ENCODE measurements around the gene ASPSCR1. TPM values are rescaled to one million over a fixed set of nuclear protein-coding genes. Genes with fewer than 3 reads are reported as not detected.
A peak's percentile ranks its signal among the peaks of the same experiment; 100 is the strongest.

Gene ASPSCR1
- total and polyA plus RNA-seq, 2 of the 13 experiments (the other 11 are each of a cell fraction or from before 2014, with no cell fraction given) = 274 to 314 TPM

DNA sequence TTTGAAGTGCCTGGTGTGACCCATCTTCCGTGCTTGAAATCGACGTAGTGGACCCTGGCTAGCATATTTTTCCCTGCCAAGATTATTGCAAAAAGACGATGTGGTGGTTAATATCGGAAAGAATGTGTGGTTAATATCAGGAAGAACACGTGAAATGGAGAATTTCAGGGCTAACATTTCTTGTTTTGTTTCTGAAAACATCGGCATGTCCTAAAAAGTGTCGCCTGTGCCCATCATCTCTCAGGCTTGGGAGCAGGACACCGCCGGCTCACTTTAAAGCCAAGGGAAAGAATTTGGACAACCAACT lies 60.4 kb downstream of the ASPSCR1 start (continued):
- TF ChIP-seq ZNF501 (CRISPR knock-in tag; IDR thresholded peaks at IDR 0.05) (0 out of 2 replicates have a peak, but pooled peaks have one; percentile 9), SIN3A (IDR thresholded peaks at IDR 0.05; ENCODE audit: borderline replicate concordance, low read depth, low read length) (peak; percentile 19; the same call in 1 of the 2 replicates), ZNF331 (CRISPR knock-in tag; IDR thresholded peaks at IDR 0.05) (no peak), ZNF160 (CRISPR knock-in tag; IDR thresholded peaks at IDR 0.05) (no peak), ATAD3A (CRISPR knock-in tag; IDR thresholded peaks at IDR 0.05) (no peak), ZNF484 (CRISPR knock-in tag; IDR thresholded peaks at IDR 0.05; ENCODE audit: borderline replicate concordance, low read depth) (no peak), MED1 (CRISPR knock-in tag; IDR thresholded peaks at IDR 0.05) (no peak), ZNF552 (CRISPR knock-in tag; IDR thresholded peaks at IDR 0.05; ENCODE audit: borderline replicate concordance) (no peak), ZNF83 (CRISPR knock-in tag; IDR thresholded peaks at IDR 0.05; ENCODE audit: borderline replicate concordance) (no peak), PHF21A (CRISPR knock-in tag; IDR thresholded peaks at IDR 0.05) (peak; percentile 4; the same call in 1 of the 2 replicates)
- TF ChIP-seq, protein P1, sequence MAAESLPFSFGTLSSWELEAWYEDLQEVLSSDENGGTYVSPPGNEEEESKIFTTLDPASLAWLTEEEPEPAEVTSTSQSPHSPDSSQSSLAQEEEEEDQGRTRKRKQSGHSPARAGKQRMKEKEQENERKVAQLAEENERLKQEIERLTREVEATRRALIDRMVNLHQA (CRISPR knock-in tag; IDR thresholded peaks at IDR 0.05) = 0 out of 2 replicates have a peak, but pooled peaks have one; percentile 1
- TF ChIP-seq, protein P2, sequence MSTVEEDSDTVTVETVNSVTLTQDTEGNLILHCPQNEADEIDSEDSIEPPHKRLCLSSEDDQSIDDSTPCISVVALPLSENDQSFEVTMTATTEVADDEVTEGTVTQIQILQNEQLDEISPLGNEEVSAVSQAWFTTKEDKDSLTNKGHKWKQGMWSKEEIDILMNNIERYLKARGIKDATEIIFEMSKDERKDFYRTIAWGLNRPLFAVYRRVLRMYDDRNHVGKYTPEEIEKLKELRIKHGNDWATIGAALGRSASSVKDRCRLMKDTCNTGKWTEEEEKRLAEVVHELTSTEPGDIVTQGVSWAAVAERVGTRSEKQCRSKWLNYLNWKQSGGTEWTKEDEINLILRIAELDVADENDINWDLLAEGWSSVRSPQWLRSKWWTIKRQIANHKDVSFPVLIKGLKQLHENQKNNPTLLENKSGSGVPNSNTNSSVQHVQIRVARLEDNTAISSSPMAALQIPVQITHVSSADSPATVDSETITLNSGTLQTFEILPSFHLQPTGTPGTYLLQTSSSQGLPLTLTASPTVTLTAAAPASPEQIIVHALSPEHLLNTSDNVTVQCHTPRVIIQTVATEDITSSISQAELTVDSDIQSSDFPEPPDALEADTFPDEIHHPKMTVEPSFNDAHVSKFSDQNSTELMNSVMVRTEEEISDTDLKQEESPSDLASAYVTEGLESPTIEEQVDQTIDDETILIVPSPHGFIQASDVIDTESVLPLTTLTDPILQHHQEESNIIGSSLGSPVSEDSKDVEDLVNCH (CRISPR knock-in tag; IDR thresholded peaks at IDR 0.05) = no peak
- TF ChIP-seq, protein P3, sequence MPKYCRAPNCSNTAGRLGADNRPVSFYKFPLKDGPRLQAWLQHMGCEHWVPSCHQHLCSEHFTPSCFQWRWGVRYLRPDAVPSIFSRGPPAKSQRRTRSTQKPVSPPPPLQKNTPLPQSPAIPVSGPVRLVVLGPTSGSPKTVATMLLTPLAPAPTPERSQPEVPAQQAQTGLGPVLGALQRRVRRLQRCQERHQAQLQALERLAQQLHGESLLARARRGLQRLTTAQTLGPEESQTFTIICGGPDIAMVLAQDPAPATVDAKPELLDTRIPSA (CRISPR knock-in tag; IDR thresholded peaks at IDR 0.05; ENCODE audit: borderline replicate concordance) = 0 out of 2 replicates have a peak, but pooled peaks have one; percentile 1
- TF ChIP-seq, protein P4, sequence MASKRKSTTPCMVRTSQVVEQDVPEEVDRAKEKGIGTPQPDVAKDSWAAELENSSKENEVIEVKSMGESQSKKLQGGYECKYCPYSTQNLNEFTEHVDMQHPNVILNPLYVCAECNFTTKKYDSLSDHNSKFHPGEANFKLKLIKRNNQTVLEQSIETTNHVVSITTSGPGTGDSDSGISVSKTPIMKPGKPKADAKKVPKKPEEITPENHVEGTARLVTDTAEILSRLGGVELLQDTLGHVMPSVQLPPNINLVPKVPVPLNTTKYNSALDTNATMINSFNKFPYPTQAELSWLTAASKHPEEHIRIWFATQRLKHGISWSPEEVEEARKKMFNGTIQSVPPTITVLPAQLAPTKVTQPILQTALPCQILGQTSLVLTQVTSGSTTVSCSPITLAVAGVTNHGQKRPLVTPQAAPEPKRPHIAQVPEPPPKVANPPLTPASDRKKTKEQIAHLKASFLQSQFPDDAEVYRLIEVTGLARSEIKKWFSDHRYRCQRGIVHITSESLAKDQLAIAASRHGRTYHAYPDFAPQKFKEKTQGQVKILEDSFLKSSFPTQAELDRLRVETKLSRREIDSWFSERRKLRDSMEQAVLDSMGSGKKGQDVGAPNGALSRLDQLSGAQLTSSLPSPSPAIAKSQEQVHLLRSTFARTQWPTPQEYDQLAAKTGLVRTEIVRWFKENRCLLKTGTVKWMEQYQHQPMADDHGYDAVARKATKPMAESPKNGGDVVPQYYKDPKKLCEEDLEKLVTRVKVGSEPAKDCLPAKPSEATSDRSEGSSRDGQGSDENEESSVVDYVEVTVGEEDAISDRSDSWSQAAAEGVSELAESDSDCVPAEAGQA (IDR thresholded peaks at IDR 0.05; ENCODE audit: low read depth) = 0 out of 2 replicates have a peak, but pooled peaks have one; percentile 6
- TF ChIP-seq, protein P4 (CRISPR knock-in tag; IDR thresholded peaks at IDR 0.05; ENCODE audit: borderline replicate concordance) = no peak
- TF ChIP-seq, protein P5, sequence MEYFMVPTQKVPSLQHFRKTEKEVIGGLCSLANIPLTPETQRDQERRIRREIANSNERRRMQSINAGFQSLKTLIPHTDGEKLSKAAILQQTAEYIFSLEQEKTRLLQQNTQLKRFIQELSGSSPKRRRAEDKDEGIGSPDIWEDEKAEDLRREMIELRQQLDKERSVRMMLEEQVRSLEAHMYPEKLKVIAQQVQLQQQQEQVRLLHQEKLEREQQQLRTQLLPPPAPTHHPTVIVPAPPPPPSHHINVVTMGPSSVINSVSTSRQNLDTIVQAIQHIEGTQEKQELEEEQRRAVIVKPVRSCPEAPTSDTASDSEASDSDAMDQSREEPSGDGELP (IDR thresholded peaks at IDR 0.05; ENCODE audit: borderline replicate concordance, low read depth) = 0 out of 2 replicates have a peak, but pooled peaks have one; percentile 2
- TF ChIP-seq, protein P6, sequence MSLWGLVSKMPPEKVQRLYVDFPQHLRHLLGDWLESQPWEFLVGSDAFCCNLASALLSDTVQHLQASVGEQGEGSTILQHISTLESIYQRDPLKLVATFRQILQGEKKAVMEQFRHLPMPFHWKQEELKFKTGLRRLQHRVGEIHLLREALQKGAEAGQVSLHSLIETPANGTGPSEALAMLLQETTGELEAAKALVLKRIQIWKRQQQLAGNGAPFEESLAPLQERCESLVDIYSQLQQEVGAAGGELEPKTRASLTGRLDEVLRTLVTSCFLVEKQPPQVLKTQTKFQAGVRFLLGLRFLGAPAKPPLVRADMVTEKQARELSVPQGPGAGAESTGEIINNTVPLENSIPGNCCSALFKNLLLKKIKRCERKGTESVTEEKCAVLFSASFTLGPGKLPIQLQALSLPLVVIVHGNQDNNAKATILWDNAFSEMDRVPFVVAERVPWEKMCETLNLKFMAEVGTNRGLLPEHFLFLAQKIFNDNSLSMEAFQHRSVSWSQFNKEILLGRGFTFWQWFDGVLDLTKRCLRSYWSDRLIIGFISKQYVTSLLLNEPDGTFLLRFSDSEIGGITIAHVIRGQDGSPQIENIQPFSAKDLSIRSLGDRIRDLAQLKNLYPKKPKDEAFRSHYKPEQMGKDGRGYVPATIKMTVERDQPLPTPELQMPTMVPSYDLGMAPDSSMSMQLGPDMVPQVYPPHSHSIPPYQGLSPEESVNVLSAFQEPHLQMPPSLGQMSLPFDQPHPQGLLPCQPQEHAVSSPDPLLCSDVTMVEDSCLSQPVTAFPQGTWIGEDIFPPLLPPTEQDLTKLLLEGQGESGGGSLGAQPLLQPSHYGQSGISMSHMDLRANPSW (CRISPR knock-in tag; IDR thresholded peaks at IDR 0.05; ENCODE audit: borderline replicate concordance) = no peak
